WTC11 (cell line): Measurements from ENCODE around the gene CSNK1A1.

ENCODE experiments used
- ATF6 ChIP-seq: sonication (generic); formaldehyde crosslinking; IDR thresholded peaks from 2 replicates; pipeline ENCODE4 v1.8.1; 2023; ENCODE audit warnings: mild to moderate bottlenecking, missing genetic modification reagents
- CTCF ChIP-seq: fragments of 200-600 bp; IDR thresholded peaks from 2 replicates; pipeline ENCODE4 v1.8.0; 2022; ENCODE audit warnings: antibody characterized with exemption
- GABPB1 ChIP-seq: sonication (generic); formaldehyde crosslinking; IDR thresholded peaks from 2 replicates; pipeline ENCODE4 v1.8.1; 2023; ENCODE audit warnings: mild to moderate bottlenecking, missing genetic modification reagents
- SMAD4 ChIP-seq: sonication (generic); formaldehyde crosslinking; IDR thresholded peaks from 2 replicates; pipeline ENCODE4 v1.8.0; 2022; ENCODE audit warnings: mild to moderate bottlenecking, missing genetic modification reagents

GRCh38 chr5:149474198-149474597 is 77.0 kb downstream of the CSNK1A1 start:
- TF ChIP-seq CTCF (no peak), ATF6 (no peak), GABPB1 (CRISPR knock-in tag) (no peak), SMAD4 (no peak)
